Naive B cell (primary cell): Measurements from ENCODE around the gene NHLH1. TPM values are rescaled to one million over a fixed set of nuclear protein-coding genes. Genes with fewer than 3 reads are reported as not detected.
A peak's percentile ranks its signal among the peaks of the same experiment; 100 is the strongest.

ENCODE experiments used
- ATAC-seq, 2 donors: fragments of 150-1000 bp; cut with Tn5 transposase; 2 replicates each; pipeline ENCODE4 v1.10.0; 2021; ENCODE audit warnings: low read depth in 2 of 2, mild to moderate bottlenecking in 2 of 2, moderate library complexity in 2 of 2
- DNase-seq: peaks from one replicate; pipeline ENCODE4 v3.0.0; 2022
- H3K27ac Mint-ChIP-seq, 6 donors: one replicate each; pipeline ENCODE4 v1.8.0; 2020 to 2022; ENCODE audit warnings: mild to moderate bottlenecking in 6 of 6, mixed read lengths in 6 of 6, moderate library complexity in 5 of 6, inconsistent platforms in 2 of 6
- H3K27me3 Mint-ChIP-seq, 3 donors: one replicate each; pipeline ENCODE4 v1.8.0; 2021 to 2022; ENCODE audit warnings: mixed read lengths in 3 of 3, mild to moderate bottlenecking in 1 of 3
- H3K36me3 Mint-ChIP-seq, 2 donors: one replicate each; pipeline ENCODE4 v1.8.0; 2020 to 2022; ENCODE audit warnings: mixed read lengths in 2 of 2, inconsistent platforms in 1 of 2, mild to moderate bottlenecking in 1 of 2
- H3K4me1 Mint-ChIP-seq, 3 donors: one replicate each; pipeline ENCODE4 v1.8.0; 2020 to 2022; ENCODE audit warnings: mixed read lengths in 3 of 3, inconsistent platforms in 1 of 3, mild to moderate bottlenecking in 1 of 3, moderate library complexity in 1 of 3
- H3K4me3 Mint-ChIP-seq, 8 donors: one replicate each; pipeline ENCODE4 v1.8.0; 2020 to 2022; ENCODE audit warnings: mild to moderate bottlenecking in 8 of 8, mixed read lengths in 8 of 8, moderate library complexity in 8 of 8, inconsistent platforms in 2 of 8
- H3K9me3 Mint-ChIP-seq, 7 donors: one replicate each; pipeline ENCODE4 v1.8.0; 2020 to 2022; ENCODE audit warnings: mixed read lengths in 7 of 7, mild to moderate bottlenecking in 5 of 7, inconsistent platforms in 2 of 7, moderate library complexity in 1 of 7
- polyA plus RNA-seq, 6 donors: library from polyadenylated mRNA; unstranded; fragments of 300-500 nt; fragmentation: Illumina TruSeq; gene quantifications; one replicate each; pipeline ENCODE4 v1.2.3, GENCODE V29; 2021; ENCODE audit warnings: low read depth in 6 of 6

Gene NHLH1
- polyA plus RNA-seq, 6 donors from 2014 or later, result not detected

DNA sequence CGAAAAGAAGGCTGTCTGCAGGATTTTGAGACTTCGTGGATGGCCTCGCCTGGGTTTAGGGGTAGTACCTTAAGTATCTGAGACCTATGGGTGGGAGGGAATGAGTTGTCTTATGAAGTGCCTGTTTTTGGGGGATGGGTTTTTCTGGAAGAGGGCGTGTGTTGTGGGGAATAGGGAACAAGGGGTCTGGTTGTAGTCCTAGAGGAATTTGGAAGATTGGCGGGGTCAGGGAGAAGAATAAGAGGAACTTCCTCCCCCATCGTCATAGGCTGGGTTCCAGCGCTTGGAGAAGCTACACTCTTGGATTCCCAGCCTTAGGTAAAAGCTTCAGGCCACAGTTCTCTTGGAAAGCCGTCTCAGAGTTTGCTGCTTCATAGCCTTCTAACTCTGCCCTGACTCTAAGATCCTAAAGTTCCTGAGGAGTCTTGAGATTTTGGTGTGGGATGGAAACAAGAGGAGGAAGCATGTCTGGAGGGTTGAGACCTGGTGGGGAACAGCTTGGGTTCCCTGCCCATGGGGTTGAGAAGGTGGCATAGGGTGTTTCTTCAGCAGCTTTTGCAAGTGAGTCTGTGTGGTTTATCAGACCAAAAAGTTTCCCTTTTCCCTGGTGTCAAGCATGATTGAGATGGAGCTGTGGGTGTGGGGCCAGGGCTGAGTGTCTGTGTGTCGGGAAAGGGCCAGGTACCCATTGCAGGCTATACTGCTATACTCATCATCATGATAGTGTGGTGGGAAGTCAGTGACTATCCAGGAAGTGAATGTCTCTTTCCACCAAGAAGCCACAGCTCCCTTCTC is 35.3 kb downstream of the NHLH1 start:
- peak overlapping the region in 1 of 6 donors; percentile 0 for H3K27ac Mint-ChIP-seq
- DNase-seq, result no peak
- peaks cover 15 to 20% (median 16%) of the 10 kb centered on the region in 3 donors for H3K4me1 Mint-ChIP-seq
- H3K36me3 Mint-ChIP-seq, result no peaks in the 10 kb centered on the region
- H3K4me3 Mint-ChIP-seq, result peak overlapping the region in 6 of 8 donors; percentile 10 to 92 (median 57)
- H3K27me3 Mint-ChIP-seq, result no peaks in the 10 kb centered on the region
- no peaks in the 10 kb centered on the region for H3K9me3 Mint-ChIP-seq
- no peak for ATAC-seq

GRCh38 chr1:160403244-160403643 is 36.4 kb downstream of the NHLH1 start:
- no peaks in the 10 kb centered on the region for H3K27me3 Mint-ChIP-seq
- H3K36me3 Mint-ChIP-seq, result no peaks in the 10 kb centered on the region
- DNase-seq (no peak), ATAC-seq (no peak)
- peaks cover 15 to 20% (median 16%) of the 10 kb centered on the region in 3 donors for H3K4me1 Mint-ChIP-seq
- no peak overlapping the region for H3K27ac Mint-ChIP-seq
- no peaks in the 10 kb centered on the region for H3K9me3 Mint-ChIP-seq
- peak overlapping the region in 1 of 8 donors; percentile 59 for H3K4me3 Mint-ChIP-seq

DNA sequence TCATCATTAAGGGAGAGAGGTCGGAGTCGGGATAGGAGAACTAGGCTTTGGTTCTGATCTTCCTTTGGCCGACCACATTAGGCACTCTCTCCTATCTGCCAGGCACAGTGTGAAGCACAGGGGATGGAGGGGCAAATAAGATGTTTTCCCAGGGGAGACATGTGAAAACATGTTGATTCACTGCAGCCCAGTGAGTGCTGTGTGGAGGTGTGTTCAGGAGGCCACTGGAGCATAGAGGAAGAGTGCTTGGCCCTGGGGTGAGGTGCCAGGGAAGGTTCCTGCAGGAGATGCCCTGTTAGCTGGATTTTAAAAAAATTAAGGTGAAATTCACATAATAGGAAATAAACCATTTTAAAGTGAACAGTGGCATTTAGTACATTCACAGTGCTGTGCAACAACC is 37.2 kb downstream of the NHLH1 start:
- H3K36me3 Mint-ChIP-seq, result no peaks in the 10 kb centered on the region
- H3K27me3 Mint-ChIP-seq, result no peaks in the 10 kb centered on the region
- no peak overlapping the region for H3K27ac Mint-ChIP-seq
- H3K4me1 Mint-ChIP-seq, result peaks cover 15 to 20% (median 16%) of the 10 kb centered on the region in 3 donors
- DNase-seq (no peak), ATAC-seq (no peak)
- peak overlapping the region in 1 of 8 donors; percentile 22 for H3K4me3 Mint-ChIP-seq
- H3K9me3 Mint-ChIP-seq, result no peaks in the 10 kb centered on the region

- Mint-ChIP-seq H3K27ac (peak overlapping the region in 2 of 6 donors; percentile 68 to 80), H3K4me3 (no peak overlapping the region), H3K4me1 (peaks cover 15 to 20% (median 16%) of the 10 kb centered on the region in 3 donors), H3K36me3 (no peaks in the 10 kb centered on the region), H3K27me3 (no peaks in the 10 kb centered on the region), H3K9me3 (no peaks in the 10 kb centered on the region)
- no peak for DNase-seq
- no peak for ATAC-seq
Observed at GRCh38 chr1:160405331-160405877, 38.5 kb downstream of the NHLH1 start.

- Mint-ChIP-seq H3K4me1 (peaks cover 13 to 16% (median 16%) of the 10 kb centered on the region in 3 donors), H3K4me3 (no peak overlapping the region), H3K27me3 (no peaks in the 10 kb centered on the region), H3K9me3 (no peaks in the 10 kb centered on the region), H3K36me3 (no peaks in the 10 kb centered on the region), H3K27ac (peak overlapping the region in 1 of 6 donors; percentile 47)
- DNase-seq, result no peak
- no peak for ATAC-seq
Observed at GRCh38 chr1:160406131-160406968, 39.5 kb downstream of the NHLH1 start.

GRCh38 chr1:160407839-160408801 is 41.2 kb downstream of the NHLH1 start:
- Mint-ChIP-seq H3K27ac (peak overlapping the region in 1 of 6 donors; percentile 5), H3K4me3 (no peak overlapping the region), H3K4me1 (peaks cover 7 to 12% (median 10%) of the 10 kb centered on the region in 3 donors), H3K27me3 (no peaks in the 10 kb centered on the region), H3K9me3 (no peaks in the 10 kb centered on the region), H3K36me3 (no peaks in the 10 kb centered on the region)
- no peak for ATAC-seq
- no peak for DNase-seq

- H3K27ac Mint-ChIP-seq, result peak overlapping the region in 1 of 6 donors; percentile 5
- no peak for ATAC-seq
- H3K27me3 Mint-ChIP-seq, result no peaks in the 10 kb centered on the region
- H3K36me3 Mint-ChIP-seq, result no peaks in the 10 kb centered on the region
- H3K4me3 Mint-ChIP-seq, result no peak overlapping the region
- no peaks in the 10 kb centered on the region for H3K9me3 Mint-ChIP-seq
- no peak for DNase-seq
- H3K4me1 Mint-ChIP-seq, result peaks cover 4 to 16% (median 10%) of the 10 kb centered on the region in 3 donors
Observed at GRCh38 chr1:160408864-160409263, 42.0 kb downstream of the NHLH1 start.

DNA sequence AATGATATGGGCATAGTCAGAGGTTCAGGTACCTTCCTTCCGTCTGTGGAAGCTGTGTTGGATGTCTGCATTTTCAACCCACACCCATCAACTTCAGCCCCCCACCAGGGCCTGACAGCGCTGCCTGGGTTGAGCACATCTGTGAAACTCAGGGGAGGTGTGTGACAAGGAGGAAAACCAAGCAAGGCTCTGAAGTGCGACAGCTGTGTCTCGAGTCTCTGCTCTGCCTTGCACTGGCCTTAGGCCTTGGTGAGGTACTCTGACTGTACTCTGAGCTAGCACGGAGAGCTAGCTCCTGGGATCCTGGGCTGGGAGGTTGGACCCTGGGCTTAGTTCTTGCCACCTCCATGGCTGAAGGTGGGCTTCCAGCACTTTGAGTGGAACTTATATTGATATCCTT is 42.6 kb downstream of the NHLH1 start:
- ATAC-seq (no peak), DNase-seq (no peak)
- H3K4me1 Mint-ChIP-seq, result peaks cover 0 to 11% (median 10%) of the 10 kb centered on the region in 3 donors
- H3K36me3 Mint-ChIP-seq, result no peaks in the 10 kb centered on the region
- H3K9me3 Mint-ChIP-seq, result no peaks in the 10 kb centered on the region
- H3K4me3 Mint-ChIP-seq, result no peak overlapping the region
- no peaks in the 10 kb centered on the region for H3K27me3 Mint-ChIP-seq
- H3K27ac Mint-ChIP-seq, result no peak overlapping the region

GRCh38 chr1:160410406-160411005 is 43.6 kb downstream of the NHLH1 start:
- ATAC-seq (no peak), DNase-seq (no peak)
- no peaks in the 10 kb centered on the region for H3K36me3 Mint-ChIP-seq
- H3K27ac Mint-ChIP-seq, result peak overlapping the region in 1 of 6 donors; percentile 57
- H3K27me3 Mint-ChIP-seq, result no peaks in the 10 kb centered on the region
- no peaks in the 10 kb centered on the region for H3K9me3 Mint-ChIP-seq
- H3K4me3 Mint-ChIP-seq, result no peak overlapping the region
- H3K4me1 Mint-ChIP-seq, result peaks cover 0 to 10% (median 9%) of the 10 kb centered on the region in 3 donors

DNA sequence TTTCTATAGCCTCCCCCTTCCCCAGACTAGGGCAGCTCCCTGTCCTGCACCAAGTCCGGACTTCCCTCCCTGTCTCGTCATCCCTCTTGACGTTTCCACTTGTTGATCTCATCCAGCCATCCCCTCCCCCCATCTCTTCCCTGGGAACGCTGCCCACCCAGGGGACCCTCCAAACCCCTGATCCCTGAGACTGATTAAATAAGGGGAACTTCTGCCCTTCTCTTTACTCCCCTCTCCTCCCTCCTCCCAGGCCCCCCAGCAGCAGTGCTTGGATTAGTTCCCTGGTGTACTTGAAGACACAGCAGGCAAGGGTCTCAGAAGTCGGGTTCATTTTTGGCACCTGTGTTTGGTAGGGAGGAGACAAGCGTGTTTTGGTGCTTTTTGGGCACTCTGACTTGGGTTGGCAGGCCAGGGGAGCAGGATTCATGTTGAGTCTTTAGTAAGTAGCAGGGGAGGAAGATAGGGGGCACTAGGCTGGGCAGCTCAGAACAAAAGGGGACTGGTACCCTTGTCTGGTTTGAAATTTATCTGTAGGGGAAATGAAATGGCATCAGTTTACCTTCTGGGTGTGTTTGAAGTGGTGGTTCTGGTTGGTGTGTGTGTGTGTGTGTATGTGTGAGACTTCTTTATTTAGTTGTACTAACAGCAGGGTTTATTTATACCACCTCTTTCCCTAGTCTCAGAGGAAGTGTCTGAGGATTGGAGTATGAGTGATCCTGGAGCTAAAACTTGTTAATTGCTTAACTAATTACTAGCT is 44.6 kb downstream of the NHLH1 start:
- Mint-ChIP-seq H3K36me3 (no peaks in the 10 kb centered on the region), H3K4me1 (peaks cover 0 to 10% (median 9%) of the 10 kb centered on the region in 3 donors), H3K27ac (peak overlapping the region in 2 of 6 donors; percentile 4 to 30), H3K27me3 (no peaks in the 10 kb centered on the region), H3K4me3 (no peak overlapping the region), H3K9me3 (no peaks in the 10 kb centered on the region)
- no peak for DNase-seq
- no peak for ATAC-seq

DNA sequence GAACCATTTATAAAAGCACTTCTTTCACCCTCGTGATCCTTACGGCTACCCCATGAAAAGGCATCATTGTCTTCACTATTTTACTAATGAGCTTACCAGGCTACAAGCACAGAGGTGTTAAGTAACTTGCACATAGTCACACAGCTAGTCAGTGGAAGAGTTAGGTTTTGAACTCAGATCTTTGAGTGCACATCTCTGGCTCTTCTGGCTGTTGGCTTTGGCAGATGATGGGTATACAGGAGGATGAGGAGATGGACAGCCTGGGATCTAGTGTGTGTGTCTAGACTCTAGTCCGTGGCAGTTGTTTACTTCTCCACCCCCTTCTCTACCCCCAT is 45.1 kb downstream of the NHLH1 start:
- ATAC-seq (no peak), DNase-seq (no peak)
- Mint-ChIP-seq H3K27ac (peak overlapping the region in 1 of 6 donors; percentile 2), H3K4me3 (no peak overlapping the region), H3K36me3 (no peaks in the 10 kb centered on the region), H3K27me3 (no peaks in the 10 kb centered on the region), H3K9me3 (no peaks in the 10 kb centered on the region), H3K4me1 (peaks cover 0 to 10% (median 9%) of the 10 kb centered on the region in 3 donors)

GRCh38 chr1:160413716-160414115 is 46.8 kb downstream of the NHLH1 start:
- Mint-ChIP-seq H3K9me3 (no peaks in the 10 kb centered on the region), H3K4me3 (no peak overlapping the region), H3K27me3 (no peaks in the 10 kb centered on the region), H3K27ac (peak overlapping the region in 1 of 6 donors; percentile 7), H3K36me3 (no peaks in the 10 kb centered on the region), H3K4me1 (peaks cover 0 to 10% (median 9%) of the 10 kb centered on the region in 3 donors)
- no peak for ATAC-seq
- DNase-seq, result no peak
